Duodenal mucosa (tissue), 2 donors: ENCODE results near the gene CORO7.
"Not testable (repeated sequence)": the region's sequence is repeated elsewhere in the genome, so short reads cannot be mapped to it uniquely, and the experiment has no call there.

Experiments
- H3K27ac ChIP-seq: one replicate; pipeline ENCODE4 v1.7.0; 2013; ENCODE audit warnings: low read depth, low read length
- H3K27me3 ChIP-seq, 2 donors: one replicate each; pipeline ENCODE4 v1.7.0; 2013; ENCODE audit warnings: low read length in 2 of 2, control low read depth in 1 of 2; ENCODE audit not compliant: insufficient read depth in 2 of 2, control insufficient read depth in 1 of 2
- H3K36me3 ChIP-seq, 2 donors: one replicate each; pipeline ENCODE4 v1.7.0; 2013; ENCODE audit warnings: low read length in 2 of 2, control low read depth in 1 of 2; ENCODE audit not compliant: insufficient read depth in 2 of 2, control insufficient read depth in 1 of 2
- H3K4me1 ChIP-seq, 2 donors: one replicate each; pipeline ENCODE4 v1.7.0; 2013; ENCODE audit warnings: low read length in 2 of 2, control low read depth in 1 of 2; ENCODE audit not compliant: insufficient read depth in 2 of 2, control insufficient read depth in 1 of 2
- H3K4me3 ChIP-seq, 2 donors: one replicate each; pipeline ENCODE4 v1.7.0; 2013; ENCODE audit warnings: low read length in 2 of 2, low read depth in 1 of 2
- H3K9ac ChIP-seq, 2 donors: one replicate each; pipeline ENCODE4 v1.7.0; 2013; ENCODE audit warnings: low read length in 2 of 2, low read depth in 1 of 2
- H3K9me3 ChIP-seq, 2 donors: one replicate each; pipeline ENCODE4 v1.7.0; 2013; ENCODE audit warnings: low read length in 2 of 2, control low read depth in 1 of 2; ENCODE audit not compliant: control insufficient read depth in 1 of 2

CORO7 gene

DNA sequence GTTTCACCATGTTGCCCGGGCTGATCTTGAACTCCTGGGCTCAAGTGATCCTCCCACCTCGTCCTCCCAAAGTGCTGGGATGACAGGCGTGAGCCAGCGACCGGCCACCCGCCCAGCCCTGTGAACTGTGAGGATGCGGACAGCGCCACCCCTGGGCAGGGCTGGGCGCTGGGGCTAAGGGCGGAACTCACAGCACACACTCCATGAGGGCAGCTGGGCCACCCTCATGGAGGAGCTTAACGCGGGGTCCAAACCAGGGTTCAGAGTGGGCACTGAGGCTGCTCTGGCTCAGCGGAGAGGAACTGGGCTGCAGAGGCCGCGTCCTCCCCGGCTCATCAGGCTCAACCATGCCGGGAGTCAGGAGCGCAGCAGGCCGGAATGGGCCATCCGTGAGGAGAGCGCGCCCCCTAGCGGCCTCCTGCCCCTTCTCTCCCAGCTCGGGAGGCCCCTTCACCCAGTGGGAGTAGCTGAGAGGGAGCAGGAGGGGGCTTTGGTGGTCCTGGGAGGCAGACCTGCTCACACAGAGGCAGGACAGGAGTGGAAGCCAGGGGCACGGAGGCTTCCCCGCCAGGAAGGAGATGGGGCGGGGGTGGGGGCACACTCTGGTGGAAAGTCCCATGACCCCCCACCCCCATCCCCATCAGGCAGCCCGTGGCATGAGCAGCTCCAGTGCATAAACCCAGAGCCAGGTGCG lies 13.8 kb downstream of the CORO7 start:
- Histone ChIP-seq H3K36me3 (peaks cover 17 to 46% of the 10 kb centered on the region in 2 donors), H3K27me3 (no peaks in the 10 kb centered on the region), H3K9me3 (no peaks in the 10 kb centered on the region), H3K9ac (no peak overlapping the region), H3K27ac (no peak overlapping the region), H3K4me1 (peaks cover 3% of the 10 kb centered on the region in 2 donors), H3K4me3 (no peak overlapping the region)

DNA sequence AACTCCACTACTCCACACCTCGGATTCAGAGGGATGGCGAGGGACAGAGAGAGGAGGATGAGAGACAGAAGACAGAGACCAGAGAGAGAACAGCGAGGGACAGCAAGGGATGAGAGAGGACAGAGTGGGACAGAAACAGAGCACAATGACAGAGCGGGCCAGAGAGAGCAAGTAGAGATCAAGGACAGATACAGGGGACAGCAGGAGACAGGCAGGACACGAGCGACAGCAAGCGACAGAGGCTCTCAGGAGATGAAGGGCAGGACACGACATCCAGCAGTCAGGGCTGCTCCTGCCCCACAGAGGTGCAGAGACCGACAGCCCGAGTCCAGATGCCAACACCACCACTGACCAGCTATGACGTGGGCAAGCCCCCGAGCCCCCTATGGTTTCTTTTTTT lies 14.9 kb downstream of the CORO7 start:
- no peak overlapping the region for H3K4me3 ChIP-seq
- H3K9ac ChIP-seq: no peak overlapping the region
- peaks cover 14 to 42% of the 10 kb centered on the region in 2 donors for H3K36me3 ChIP-seq
- H3K4me1 ChIP-seq: peaks cover 3% of the 10 kb centered on the region in 2 donors
- H3K27ac ChIP-seq: no peak overlapping the region
- no peaks in the 10 kb centered on the region for H3K9me3 ChIP-seq
- H3K27me3 ChIP-seq: no peaks in the 10 kb centered on the region

DNA sequence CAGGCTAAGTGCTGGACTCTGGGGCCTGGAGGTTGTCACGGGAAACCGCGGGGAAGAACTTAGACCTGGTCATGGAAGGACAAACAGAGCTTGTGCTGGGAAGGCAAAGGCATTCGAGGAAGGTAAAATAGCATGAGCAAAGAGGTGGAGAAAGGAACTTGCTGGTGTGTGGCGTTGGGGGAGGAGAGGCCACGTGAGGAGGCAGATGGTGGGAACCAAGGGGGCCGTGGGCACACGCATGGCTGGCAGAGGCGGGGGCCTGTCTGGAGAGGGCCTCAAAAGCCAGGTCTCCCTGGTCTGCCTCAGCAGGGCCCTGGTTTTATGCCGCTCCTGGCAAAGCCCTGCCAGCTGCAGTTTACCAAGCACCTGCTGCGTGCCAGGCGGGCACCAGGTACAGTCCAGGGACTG lies 15.3 kb downstream of the CORO7 start:
- H3K9ac ChIP-seq: no peak overlapping the region
- peaks cover 14 to 42% of the 10 kb centered on the region in 2 donors for H3K36me3 ChIP-seq
- peaks cover 3% of the 10 kb centered on the region in 2 donors for H3K4me1 ChIP-seq
- H3K4me3 ChIP-seq: no peak overlapping the region
- no peaks in the 10 kb centered on the region for H3K9me3 ChIP-seq
- H3K27me3 ChIP-seq: no peaks in the 10 kb centered on the region
- no peak overlapping the region for H3K27ac ChIP-seq

DNA sequence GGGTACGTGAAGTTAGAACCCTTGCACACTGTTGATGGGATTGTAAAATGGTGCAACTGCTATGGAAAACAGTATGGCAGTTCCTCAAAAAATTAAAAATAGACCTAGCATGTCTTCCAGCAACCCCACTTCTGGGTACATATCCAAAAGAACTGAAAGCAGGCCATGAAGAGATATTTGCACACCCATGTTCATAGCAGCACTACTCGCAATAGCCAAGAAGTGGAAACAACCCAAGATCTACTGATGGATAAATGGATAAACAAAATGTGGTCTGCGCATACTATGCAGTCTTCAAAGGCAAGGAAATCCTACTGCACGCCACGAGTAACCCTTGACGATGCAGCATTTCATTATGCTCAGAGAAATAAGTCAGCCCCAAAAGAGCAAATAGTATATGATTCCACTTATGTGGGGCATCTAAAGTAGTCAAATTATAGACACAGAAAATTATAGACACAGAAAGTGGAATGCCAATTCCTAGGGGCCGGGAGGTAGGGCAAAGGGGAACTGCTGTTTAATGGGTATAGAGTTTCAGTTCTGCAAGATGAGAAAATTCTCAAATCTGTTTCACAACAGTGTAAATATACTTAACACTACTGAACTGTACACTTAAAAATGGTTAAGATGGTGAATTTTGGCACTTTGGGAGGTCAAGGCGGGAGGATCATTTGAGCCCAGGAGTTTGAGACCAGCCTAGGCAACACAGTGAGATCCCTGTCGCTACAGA lies 17.2 kb downstream of the CORO7 start:
- H3K27me3 ChIP-seq: no peaks in the 10 kb centered on the region
- peaks cover 10 to 41% of the 10 kb centered on the region in 2 donors for H3K36me3 ChIP-seq
- peaks cover 3% of the 10 kb centered on the region in 2 donors for H3K4me1 ChIP-seq
- H3K4me3 ChIP-seq: no peak overlapping the region
- H3K9ac ChIP-seq: no peak overlapping the region
- no peaks in the 10 kb centered on the region for H3K9me3 ChIP-seq
- H3K27ac ChIP-seq: no peak overlapping the region

DNA sequence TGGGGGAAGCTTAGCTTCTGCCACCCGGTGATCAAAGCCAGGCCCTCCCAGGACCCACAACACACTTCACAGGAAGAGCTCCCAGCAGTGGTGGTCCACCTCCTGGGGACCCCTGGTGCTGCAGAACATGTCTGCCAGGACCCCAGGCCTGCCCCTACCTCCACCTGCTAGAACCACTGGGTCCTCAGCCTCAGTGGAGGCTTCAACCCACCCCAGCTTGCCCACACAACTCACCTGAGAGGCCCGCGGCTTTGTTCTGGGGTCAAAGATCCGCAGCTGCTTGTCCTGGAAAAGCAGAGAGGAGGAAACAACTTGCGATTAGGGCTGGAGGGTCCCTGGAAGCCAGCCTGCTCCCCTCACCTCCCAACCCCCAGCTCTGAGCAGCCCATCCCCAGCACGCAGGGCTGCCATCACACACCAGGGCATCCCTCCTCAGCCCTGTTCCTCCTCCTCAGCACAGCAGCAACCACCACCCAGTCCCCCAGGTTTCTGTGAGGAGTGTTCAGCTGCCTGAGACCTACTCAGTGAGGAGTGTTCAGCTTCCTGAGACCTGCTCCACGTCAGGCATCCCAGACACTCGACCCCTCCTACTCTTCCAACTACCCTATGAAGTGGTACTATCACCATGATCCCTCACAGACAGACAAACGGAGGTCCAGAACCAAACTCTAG lies 21.2 kb downstream of the CORO7 start:
- no peak overlapping the region for H3K27ac ChIP-seq
- no peak overlapping the region for H3K9ac ChIP-seq
- H3K4me1 ChIP-seq: peaks cover 0 to 3% of the 10 kb centered on the region in 2 donors
- no peak overlapping the region for H3K4me3 ChIP-seq
- no peaks in the 10 kb centered on the region for H3K9me3 ChIP-seq
- peaks cover 3 to 44% of the 10 kb centered on the region in 2 donors for H3K36me3 ChIP-seq
- H3K27me3 ChIP-seq: no peaks in the 10 kb centered on the region

DNA sequence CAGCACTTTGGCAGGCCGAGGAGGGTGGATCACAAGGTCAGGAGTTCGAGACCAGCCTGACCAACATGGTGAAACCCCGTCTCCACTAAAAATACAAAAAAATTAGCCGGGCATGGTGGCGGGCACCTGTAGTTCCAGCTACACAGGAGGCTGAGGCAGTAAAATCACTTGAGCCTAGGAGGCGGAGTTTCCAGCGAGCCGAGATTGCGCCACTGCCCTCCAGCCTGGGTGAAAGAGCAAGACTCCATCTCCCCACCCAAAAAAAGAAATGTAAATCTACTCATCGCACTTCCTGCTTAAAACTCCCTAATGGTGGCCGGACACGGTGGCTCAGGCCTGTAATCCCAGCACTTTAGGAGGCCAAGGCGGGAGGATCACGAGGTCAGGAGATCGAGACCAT lies 22.5 kb downstream of the CORO7 start:
- H3K36me3 ChIP-seq: peaks cover 3 to 51% of the 10 kb centered on the region in 2 donors
- H3K9me3 ChIP-seq, H3K27ac ChIP-seq, H3K4me3 ChIP-seq, H3K27me3 ChIP-seq, H3K9ac ChIP-seq, H3K4me1 ChIP-seq: not testable (repeated sequence)

DNA sequence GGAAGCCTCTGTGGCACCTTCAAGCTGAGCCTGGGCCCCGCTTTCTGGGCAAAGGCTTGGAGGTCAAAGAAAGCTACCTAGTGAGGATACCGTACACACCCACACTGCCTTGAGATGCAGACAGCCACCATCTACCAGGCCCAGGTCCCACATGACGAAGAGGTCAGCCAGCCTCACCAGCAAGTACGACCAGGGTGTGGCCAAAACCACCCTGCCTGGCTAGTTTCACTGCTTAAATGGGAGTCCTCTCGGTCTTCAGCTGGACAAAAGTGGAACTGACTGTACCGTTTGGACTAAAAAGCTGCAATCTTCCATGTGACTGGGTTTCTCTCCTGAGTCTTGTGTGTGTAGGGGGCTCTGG lies 23.2 kb downstream of the CORO7 start:
- H3K36me3 ChIP-seq: peaks cover 3 to 54% of the 10 kb centered on the region in 2 donors
- no peak overlapping the region for H3K27ac ChIP-seq
- H3K9ac ChIP-seq: no peak overlapping the region
- H3K27me3 ChIP-seq: no peaks in the 10 kb centered on the region
- H3K4me3 ChIP-seq: no peak overlapping the region
- peaks cover 0 to 3% of the 10 kb centered on the region in 2 donors for H3K4me1 ChIP-seq
- H3K9me3 ChIP-seq: no peaks in the 10 kb centered on the region

DNA sequence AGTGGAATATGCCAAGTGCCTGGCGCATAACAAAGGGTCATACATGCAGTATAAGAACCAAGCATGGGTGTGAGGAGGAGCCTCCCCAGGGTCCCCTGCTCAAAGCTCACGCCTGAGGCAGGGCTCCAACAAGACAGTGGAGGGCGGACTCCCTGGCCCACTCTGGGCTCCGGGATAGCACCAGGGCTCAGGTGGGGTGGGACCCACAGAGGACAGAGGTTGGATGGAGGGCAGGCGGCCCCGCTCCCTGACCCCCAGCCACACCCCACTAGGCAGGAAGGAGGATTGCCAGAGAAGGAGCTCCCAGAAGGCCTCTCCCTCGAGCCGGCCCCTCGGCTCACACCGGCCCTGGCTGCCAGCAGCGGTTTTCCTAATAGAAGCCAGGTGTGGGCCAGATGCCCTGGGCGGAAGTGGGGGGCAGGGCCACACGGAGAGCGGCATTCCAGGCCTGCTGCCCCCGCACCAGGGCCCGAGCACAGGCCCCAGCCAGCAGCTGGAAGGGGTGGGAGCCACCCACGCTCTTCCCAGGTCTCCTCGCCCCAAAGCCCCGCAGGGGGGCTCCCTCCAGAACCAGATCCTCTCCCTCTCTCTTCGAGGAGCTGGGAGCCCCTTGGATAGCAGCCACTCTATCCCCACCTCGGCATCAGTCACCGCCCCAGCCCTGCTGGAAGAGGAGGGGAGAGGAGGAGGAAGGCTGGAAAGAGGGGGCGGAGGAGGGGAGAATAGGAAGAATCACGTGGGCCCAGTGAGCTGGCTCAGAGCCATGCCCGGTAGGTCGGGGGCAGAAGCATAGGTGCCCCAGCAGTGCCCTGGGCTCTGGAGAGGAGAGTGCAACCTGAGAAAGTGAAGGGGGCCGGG lies 23.8 kb downstream of the CORO7 start:
- Histone ChIP-seq H3K4me1 (peaks cover 0 to 3% of the 10 kb centered on the region in 2 donors), H3K27me3 (no peaks in the 10 kb centered on the region), H3K4me3 (no peak overlapping the region), H3K27ac (no peak overlapping the region), H3K9me3 (no peaks in the 10 kb centered on the region), H3K36me3 (peaks cover 3 to 60% of the 10 kb centered on the region in 2 donors), H3K9ac (no peak overlapping the region)

DNA sequence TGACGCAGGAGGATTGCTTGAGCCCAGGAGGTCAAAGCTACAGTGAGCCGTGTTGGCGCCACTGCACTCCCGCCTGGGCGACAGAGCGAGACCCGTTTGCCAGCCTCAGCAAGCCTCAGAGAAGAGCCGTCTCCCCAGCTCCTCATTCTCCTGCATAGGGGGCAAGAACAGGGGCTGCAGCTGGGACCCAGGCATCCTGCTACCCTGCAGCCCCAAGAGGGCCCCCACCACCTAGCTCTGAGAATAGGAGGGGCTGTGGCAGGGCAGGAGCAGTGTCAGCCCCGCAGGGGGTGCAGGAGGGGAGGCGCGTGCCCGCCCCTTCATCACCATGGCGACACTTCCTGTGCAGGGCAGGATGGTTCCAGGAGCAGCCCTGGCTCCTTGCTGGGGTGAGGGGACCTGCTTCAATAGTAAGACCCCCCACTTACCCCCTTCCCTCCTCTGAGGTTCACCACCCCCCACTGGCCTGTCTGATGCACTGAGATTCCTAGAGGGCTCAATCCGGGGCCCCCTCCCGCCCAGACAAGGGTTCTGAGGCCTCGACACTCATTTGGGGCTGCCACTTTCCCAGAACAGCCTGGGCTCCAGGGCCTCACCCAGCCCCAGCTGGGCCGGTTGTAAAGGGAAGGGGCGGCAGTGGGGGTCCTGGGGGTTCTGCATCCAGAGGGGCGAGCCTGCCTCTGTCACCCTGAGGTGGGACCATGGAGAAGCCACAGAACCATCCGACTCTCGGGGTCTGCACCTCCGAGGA lies 24.6 kb downstream of the CORO7 start:
- Histone ChIP-seq H3K27ac (no peak overlapping the region), H3K36me3 (peaks cover 3 to 66% of the 10 kb centered on the region in 2 donors), H3K4me1 (peaks cover 0 to 3% of the 10 kb centered on the region in 2 donors)

More for the DNA sequence above, 24.6 kb downstream of the CORO7 start:
- H3K9ac ChIP-seq: no peak overlapping the region
- no peaks in the 10 kb centered on the region for H3K9me3 ChIP-seq
- H3K27me3 ChIP-seq: no peaks in the 10 kb centered on the region
- no peak overlapping the region for H3K4me3 ChIP-seq
